ENCODE results near the gene ENO3. TPM values are rescaled to one million over a fixed set of nuclear protein-coding genes. Genes with fewer than 3 reads are reported as not detected.

ENO3 gene
- total RNA-seq, 2 experiments from 2014 or later = 17.2 to 20.5 TPM

GRCh38 chr17:4973256-4974114, 22.6 kb downstream of the ENO3 start:
- peaks cover 68% of the 10 kb centered on the region for H3K36me3 Mint-ChIP-seq (ENCODE audit: low read depth)
- Histone ChIP-seq H3K9me3 (ENCODE audit: control insufficient read depth in 1 of 2, insufficient read depth in 1 of 2, low read length in 2 of 2) (no peaks in the 10 kb centered on the region), H3K27me3 (ENCODE audit: control insufficient read depth in 1 of 2, insufficient read depth in 2 of 2, low read length in 2 of 2) (no peaks in the 10 kb centered on the region), H3K4me3 (ENCODE audit: low read length) (no peak overlapping the region), H3K36me3 (ENCODE audit: insufficient read depth, low read length) (peaks cover 71% of the 10 kb centered on the region), H3K4me1 (ENCODE audit: insufficient read depth, low read length) (peaks cover 22% of the 10 kb centered on the region), H3K27ac (ENCODE audit: low read depth in 1 of 2, low read length in 2 of 2) (peak overlapping the region in 1 of 2 donors; percentile 36)
- peaks cover 8% of the 10 kb centered on the region for H3K4me1 Mint-ChIP-seq (ENCODE audit: low read depth)
- H3K4me3 Mint-ChIP-seq = no peak overlapping the region
- no peaks in the 10 kb centered on the region for H3K9me3 Mint-ChIP-seq
- intact Hi-C loops (cut with DNase I, micrococcal nuclease) = no loop called here
- peak overlapping the region; percentile 49 for H3K27ac Mint-ChIP-seq
- ATAC-seq (ENCODE audit: poor library complexity) (no peak), DNase-seq (no peak)
- ChIA-PET CTCF (interaction anchor here (1.2 kb wide), 1 partner anchor 89 kb away, joined by 3 read pairs; no protein-coding TSS in a partner anchor), POLR2A (interaction anchor here (2.2 kb wide), 1 partner anchor 34 kb away, joined by 7 read pairs; the partner anchor contains the start of genes RNF167 and SLC25A11)
- TF ChIP-seq CTCF (IDR thresholded peaks at IDR 0.05) = no peak
- no peaks in the 10 kb centered on the region for H3K27me3 Mint-ChIP-seq

GRCh38 chr17:4974115-4974670, 23.3 kb downstream of the ENO3 start:
- Histone ChIP-seq H3K27me3 (ENCODE audit: control insufficient read depth in 1 of 2, insufficient read depth in 2 of 2, low read length in 2 of 2) (no peaks in the 10 kb centered on the region), H3K27ac (ENCODE audit: low read depth in 1 of 2, low read length in 2 of 2) (peak overlapping the region in 1 of 2 donors; percentile 36), H3K36me3 (ENCODE audit: insufficient read depth, low read length) (peaks cover 78% of the 10 kb centered on the region), H3K4me1 (ENCODE audit: insufficient read depth, low read length) (peaks cover 15% of the 10 kb centered on the region), H3K9me3 (ENCODE audit: control insufficient read depth in 1 of 2, insufficient read depth in 1 of 2, low read length in 2 of 2) (no peaks in the 10 kb centered on the region), H3K4me3 (ENCODE audit: low read length) (no peak overlapping the region)
- Mint-ChIP-seq H3K9me3 (no peaks in the 10 kb centered on the region), H3K27me3 (no peaks in the 10 kb centered on the region), H3K4me1 (ENCODE audit: low read depth) (peaks cover 8% of the 10 kb centered on the region), H3K36me3 (ENCODE audit: low read depth) (peaks cover 72% of the 10 kb centered on the region), H3K27ac (peak overlapping the region; percentile 49), H3K4me3 (no peak overlapping the region)
- ATAC-seq (ENCODE audit: poor library complexity) (no peak), DNase-seq (no peak)
- ChIA-PET CTCF (no interaction called here), POLR2A (interaction anchor here (2.2 kb wide), 2 partner anchors 13 to 34 kb away, joined by 7 to 8 read pairs; partner anchors contain the start of genes CAMTA2, RNF167 and SLC25A11)
- intact Hi-C loops (cut with DNase I, micrococcal nuclease) = no loop called here
- no peak for TF ChIP-seq CTCF (IDR thresholded peaks at IDR 0.05)

GRCh38 chr17:4978726-4979125, 27.8 kb downstream of the ENO3 start:
- H3K27me3 ChIP-seq (ENCODE audit: control insufficient read depth in 1 of 2, insufficient read depth in 2 of 2, low read length in 2 of 2) = no peaks in the 10 kb centered on the region
- no peak overlapping the region for H3K27ac Mint-ChIP-seq
- intact Hi-C loops (cut with DNase I, micrococcal nuclease) = no loop called here
- CTCF ChIA-PET = interaction anchor here (3.0 kb wide), 1 partner anchor 53 kb away, joined by 7 read pairs; no protein-coding TSS in a partner anchor
- no peaks in the 10 kb centered on the region for H3K9me3 ChIP-seq (ENCODE audit: control insufficient read depth in 1 of 2, insufficient read depth in 1 of 2, low read length in 2 of 2)
- no peaks in the 10 kb centered on the region for H3K27me3 Mint-ChIP-seq
- H3K36me3 Mint-ChIP-seq (ENCODE audit: low read depth) = peaks cover 77% of the 10 kb centered on the region
- H3K4me1 Mint-ChIP-seq (ENCODE audit: low read depth) = peaks cover 25% of the 10 kb centered on the region
- DNase-seq (peak in 1 of 14 experiments; percentile 39), ATAC-seq (ENCODE audit: poor library complexity) (no peak)
- POLR2A ChIA-PET = interaction anchor here (0.6 to 4.5 kb wide), 2 partner anchors 11 to 70 kb away, joined by 3 to 27 read pairs; partner anchors contain the start of gene SPAG7
- no peaks in the 10 kb centered on the region for H3K9me3 Mint-ChIP-seq
- H3K27ac ChIP-seq (ENCODE audit: low read depth in 1 of 2, low read length in 2 of 2) = no peak overlapping the region
- H3K4me3 ChIP-seq (ENCODE audit: low read length) = no peak overlapping the region
- no peak overlapping the region for H3K4me3 Mint-ChIP-seq
- no peak for TF ChIP-seq CTCF (IDR thresholded peaks at IDR 0.05)
- H3K4me1 ChIP-seq (ENCODE audit: insufficient read depth, low read length) = peaks cover 22% of the 10 kb centered on the region
- H3K36me3 ChIP-seq (ENCODE audit: insufficient read depth, low read length) = peaks cover 79% of the 10 kb centered on the region
